ENCODE measurements around the gene DLK1. TPM values are rescaled to one million over a fixed set of nuclear protein-coding genes. Genes with fewer than 3 reads are reported as not detected.

The DLK1 gene
- polyA plus RNA-seq, 2 of the 4 experiments (the other 2 are of a cell fraction) = 0.06 TPM; not detected in 1

DNA sequence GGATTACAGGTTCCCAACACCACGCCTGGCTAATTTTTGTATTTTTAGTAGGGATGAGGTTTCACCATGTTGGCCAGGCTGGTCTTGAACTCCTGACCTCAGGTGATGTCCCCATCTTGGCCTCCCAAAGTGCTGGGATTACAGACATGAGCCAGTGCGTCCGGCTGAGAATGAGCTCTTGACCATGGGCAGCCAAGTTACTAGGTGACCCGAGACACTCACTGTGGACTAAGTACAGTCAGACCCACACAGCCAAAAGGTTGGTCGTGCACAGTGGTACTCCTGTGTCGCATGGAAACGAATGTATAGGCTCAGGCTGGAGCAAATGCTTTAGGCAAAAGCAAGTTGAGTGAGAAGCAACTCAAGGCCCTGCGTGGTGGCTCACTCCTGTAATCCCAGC lies 21.0 kb downstream of the DLK1 start:
- H3K4me2 ChIP-seq = no peak overlapping the region; the same call in 2 of the 3 replicates
- CTCF ChIA-PET = interaction anchor here (0.8 to 2.1 kb wide), 2 partner anchors 24 to 50 kb away, joined by 3 to 5 read pairs; no protein-coding TSS in a partner anchor
- POLR2A ChIA-PET = no interaction called here

DNA sequence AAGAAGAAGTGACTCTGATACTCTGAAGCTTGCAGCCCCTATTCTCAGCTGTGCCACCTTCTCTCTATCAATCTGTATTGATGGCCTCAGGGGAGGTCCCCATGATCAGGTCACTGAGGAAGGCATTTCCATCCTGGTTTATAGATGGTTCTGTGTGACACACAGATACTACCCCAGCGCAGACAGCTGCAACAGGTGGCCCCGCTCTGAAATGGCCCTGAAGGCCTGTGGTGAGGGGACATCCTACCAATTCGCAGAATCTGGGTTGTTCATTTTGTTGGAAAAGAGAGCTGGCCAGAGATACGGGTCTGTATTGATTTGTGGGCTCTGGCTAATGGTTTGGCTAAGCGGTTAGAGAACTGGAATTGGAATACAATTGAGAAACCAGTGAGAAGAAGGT lies 21.7 kb downstream of the DLK1 start:
- FAIRE-seq = no peak
- WGBS (ENCODE audit: missing lambda C conversion rate) = 70% methylated on average over 5 of the region's 5 CpGs
- TF ChIP-seq FOXS1 (CRISPR knock-in tag; IDR thresholded peaks at IDR 0.05) = no peak
- peaks cover 12% of the 10 kb centered on the region; the same call in 2 of the 3 replicates for H3K4me1 ChIP-seq
- no peaks in the 10 kb centered on the region for H3K9me3 ChIP-seq
- no peak for ATAC-seq
- ChIA-PET CTCF (interaction anchor here (0.6 to 0.8 kb wide), 3 partner anchors 17 to 38 kb away, joined by 3 to 4 read pairs (median 3); no protein-coding TSS in a partner anchor), POLR2A (no interaction called here)
- no peak overlapping the region; a peak in 1 of 6 replicates for H3K27ac ChIP-seq
- H3K4me3 ChIP-seq = no peak overlapping the region
- H3K4me2 ChIP-seq = no peak overlapping the region
- no peak for DNase-seq (ENCODE audit: low read depth in 1 of 2, low spot score in 1 of 2)

More for the DNA sequence above, 21.0 kb downstream of the DLK1 start:
- TF ChIP-seq CBX2 (IDR thresholded peaks at IDR 0.05; ENCODE audit: borderline replicate concordance, low read depth) = no peak
- no peak for TF ChIP-seq GATA3 (IDR thresholded peaks at IDR 0.05; ENCODE audit: borderline replicate concordance)
- TF ChIP-seq, protein P1, sequence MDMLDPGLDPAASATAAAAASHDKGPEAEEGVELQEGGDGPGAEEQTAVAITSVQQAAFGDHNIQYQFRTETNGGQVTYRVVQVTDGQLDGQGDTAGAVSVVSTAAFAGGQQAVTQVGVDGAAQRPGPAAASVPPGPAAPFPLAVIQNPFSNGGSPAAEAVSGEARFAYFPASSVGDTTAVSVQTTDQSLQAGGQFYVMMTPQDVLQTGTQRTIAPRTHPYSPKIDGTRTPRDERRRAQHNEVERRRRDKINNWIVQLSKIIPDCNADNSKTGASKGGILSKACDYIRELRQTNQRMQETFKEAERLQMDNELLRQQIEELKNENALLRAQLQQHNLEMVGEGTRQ (IDR thresholded peaks at IDR 0.05) = no peak
- TF ChIP-seq HOXA7 (CRISPR knock-in tag; IDR thresholded peaks at IDR 0.05) = no peak
- TF ChIP-seq POLR2A (IDR thresholded peaks at IDR 0.05; ENCODE audit: low read length) = no peak
- TF ChIP-seq, protein P2, sequence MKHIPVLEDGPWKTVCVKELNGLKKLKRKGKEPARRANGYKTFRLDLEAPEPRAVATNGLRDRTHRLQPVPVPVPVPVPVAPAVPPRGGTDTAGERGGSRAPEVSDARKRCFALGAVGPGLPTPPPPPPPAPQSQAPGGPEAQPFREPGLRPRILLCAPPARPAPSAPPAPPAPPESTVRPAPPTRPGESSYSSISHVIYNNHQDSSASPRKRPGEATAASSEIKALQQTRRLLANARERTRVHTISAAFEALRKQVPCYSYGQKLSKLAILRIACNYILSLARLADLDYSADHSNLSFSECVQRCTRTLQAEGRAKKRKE (CRISPR knock-in tag; IDR thresholded peaks at IDR 0.05; ENCODE audit: low read depth) = no peak
- no peak for TF ChIP-seq CEBPB (IDR thresholded peaks at IDR 0.05)
- TF ChIP-seq, protein P3, sequence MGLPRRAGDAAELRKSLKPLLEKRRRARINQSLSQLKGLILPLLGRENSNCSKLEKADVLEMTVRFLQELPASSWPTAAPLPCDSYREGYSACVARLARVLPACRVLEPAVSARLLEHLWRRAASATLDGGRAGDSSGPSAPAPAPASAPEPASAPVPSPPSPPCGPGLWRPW (IDR thresholded peaks at IDR 0.05) = no peak
- no peak for TF ChIP-seq RARB (CRISPR knock-in tag; IDR thresholded peaks at IDR 0.05)
- TF ChIP-seq ZFP36 (IDR thresholded peaks at IDR 0.05; ENCODE audit: borderline replicate concordance, partially characterized antibody) = no peak
- TF ChIP-seq CHD4 (IDR thresholded peaks at IDR 0.05; ENCODE audit: borderline replicate concordance) = no peak
- TF ChIP-seq POLR2AphosphoS2 (conservative IDR thresholded peaks at IDR 0.05; ENCODE audit: low read length) = no peak
- TF ChIP-seq NPAS2 (CRISPR knock-in tag; IDR thresholded peaks at IDR 0.05; ENCODE audit: borderline replicate concordance) = no peak
- TF ChIP-seq FOSB (CRISPR knock-in tag; IDR thresholded peaks at IDR 0.05) = no peak
- TF ChIP-seq TFCP2L1 (CRISPR knock-in tag; IDR thresholded peaks at IDR 0.05) = no peak
- TF ChIP-seq MYC (IDR thresholded peaks at IDR 0.05; ENCODE audit: borderline replicate concordance, low read length) = no peak
- TF ChIP-seq ZC3H11A (IDR thresholded peaks at IDR 0.05) = no peak
- TF ChIP-seq KDM1A (IDR thresholded peaks at IDR 0.05; ENCODE audit: low read depth) = no peak
- no peak for TF ChIP-seq RCOR1 (IDR thresholded peaks at IDR 0.05; ENCODE audit: low read depth, low read length)
- Histone ChIP-seq H3K27ac (peak overlapping the region; percentile 44; a peak in 3 of 6 replicates), H3K4me3 (no peak overlapping the region), H3K9me3 (no peaks in the 10 kb centered on the region), H3K4me1 (peaks cover 12% of the 10 kb centered on the region; the same call in 2 of the 3 replicates)
- no peak for ATAC-seq
- 81% methylated on average over 8 of the region's 8 CpGs for WGBS (ENCODE audit: missing lambda C conversion rate)
- no peak for FAIRE-seq
- no peak for DNase-seq (ENCODE audit: low read depth in 1 of 2, low spot score in 1 of 2)

DNA sequence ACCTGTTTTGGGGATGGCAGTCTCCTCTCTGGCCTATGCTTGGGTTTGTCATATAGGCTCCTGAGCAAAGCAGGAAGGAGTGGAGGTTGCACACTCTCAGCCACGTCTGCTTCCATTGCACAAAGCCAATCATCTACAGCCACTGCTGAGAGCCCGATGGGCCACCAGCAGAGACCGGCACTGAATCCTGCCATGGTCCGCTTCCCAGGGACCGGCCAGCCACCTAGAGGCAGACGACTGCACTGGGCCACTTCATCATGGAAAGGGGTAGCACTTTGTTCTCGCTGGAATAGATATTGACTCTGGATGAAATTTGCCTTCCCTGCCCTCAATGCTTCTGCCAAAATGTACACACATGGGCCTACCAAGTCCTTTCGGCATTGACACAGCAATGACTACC lies 22.3 kb downstream of the DLK1 start:
- FAIRE-seq (no peak), DNase-seq (ENCODE audit: low read depth in 1 of 2, low spot score in 1 of 2) (no peak), ATAC-seq (peak in 1 of 2 experiments; percentile 18; a peak in 1 of 6 replicates)
- Histone ChIP-seq H3K4me2 (no peak overlapping the region), H3K4me1 (peaks cover 12% of the 10 kb centered on the region; the same call in 2 of the 3 replicates), H3K9me3 (no peaks in the 10 kb centered on the region), H3K4me3 (no peak overlapping the region), H3K27ac (no peak overlapping the region)
- 86% methylated on average over 7 of the region's 8 CpGs for WGBS (ENCODE audit: missing lambda C conversion rate)
- POLR2A ChIA-PET = no interaction called here
- CTCF ChIA-PET = no interaction called here
- no peak for TF ChIP-seq RAD21 (conservative IDR thresholded peaks at IDR 0.05 in 1 of 2, IDR thresholded peaks at IDR 0.05 in 1 of 2)
- TF ChIP-seq HEYL (CRISPR knock-in tag; IDR thresholded peaks at IDR 0.05) = no peak
- TF ChIP-seq, protein P4, sequence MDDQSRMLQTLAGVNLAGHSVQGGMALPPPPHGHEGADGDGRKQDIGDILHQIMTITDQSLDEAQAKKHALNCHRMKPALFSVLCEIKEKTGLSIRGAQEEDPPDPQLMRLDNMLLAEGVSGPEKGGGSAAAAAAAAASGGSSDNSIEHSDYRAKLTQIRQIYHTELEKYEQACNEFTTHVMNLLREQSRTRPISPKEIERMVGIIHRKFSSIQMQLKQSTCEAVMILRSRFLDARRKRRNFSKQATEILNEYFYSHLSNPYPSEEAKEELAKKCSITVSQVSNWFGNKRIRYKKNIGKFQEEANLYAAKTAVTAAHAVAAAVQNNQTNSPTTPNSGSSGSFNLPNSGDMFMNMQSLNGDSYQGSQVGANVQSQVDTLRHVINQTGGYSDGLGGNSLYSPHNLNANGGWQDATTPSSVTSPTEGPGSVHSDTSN (IDR thresholded peaks at IDR 0.05) = no peak
- no peak for TF ChIP-seq PHF8 (IDR thresholded peaks at IDR 0.05; ENCODE audit: borderline replicate concordance, low read depth)
- TF ChIP-seq, protein P5, sequence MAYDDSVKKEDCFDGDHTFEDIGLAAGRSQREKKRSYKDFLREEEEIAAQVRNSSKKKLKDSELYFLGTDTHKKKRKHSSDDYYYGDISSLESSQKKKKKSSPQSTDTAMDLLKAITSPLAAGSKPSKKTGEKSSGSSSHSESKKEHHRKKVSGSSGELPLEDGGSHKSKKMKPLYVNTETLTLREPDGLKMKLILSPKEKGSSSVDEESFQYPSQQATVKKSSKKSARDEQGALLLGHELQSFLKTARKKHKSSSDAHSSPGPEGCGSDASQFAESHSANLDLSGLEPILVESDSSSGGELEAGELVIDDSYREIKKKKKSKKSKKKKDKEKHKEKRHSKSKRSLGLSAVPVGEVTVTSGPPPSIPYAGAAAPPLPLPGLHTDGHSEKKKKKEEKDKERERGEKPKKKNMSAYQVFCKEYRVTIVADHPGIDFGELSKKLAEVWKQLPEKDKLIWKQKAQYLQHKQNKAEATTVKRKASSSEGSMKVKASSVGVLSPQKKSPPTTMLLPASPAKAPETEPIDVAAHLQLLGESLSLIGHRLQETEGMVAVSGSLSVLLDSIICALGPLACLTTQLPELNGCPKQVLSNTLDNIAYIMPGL (CRISPR knock-in tag; IDR thresholded peaks at IDR 0.05; ENCODE audit: borderline replicate concordance) = no peak
- TF ChIP-seq, protein P3 (IDR thresholded peaks at IDR 0.05) = no peak
- TF ChIP-seq, protein P6, sequence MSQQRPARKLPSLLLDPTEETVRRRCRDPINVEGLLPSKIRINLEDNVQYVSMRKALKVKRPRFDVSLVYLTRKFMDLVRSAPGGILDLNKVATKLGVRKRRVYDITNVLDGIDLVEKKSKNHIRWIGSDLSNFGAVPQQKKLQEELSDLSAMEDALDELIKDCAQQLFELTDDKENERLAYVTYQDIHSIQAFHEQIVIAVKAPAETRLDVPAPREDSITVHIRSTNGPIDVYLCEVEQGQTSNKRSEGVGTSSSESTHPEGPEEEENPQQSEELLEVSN (IDR thresholded peaks at IDR 0.05; ENCODE audit: borderline replicate concordance, low read depth) = no peak
- no peak for TF ChIP-seq SREBF2 (IDR thresholded peaks at IDR 0.05)
- TF ChIP-seq, protein P7, sequence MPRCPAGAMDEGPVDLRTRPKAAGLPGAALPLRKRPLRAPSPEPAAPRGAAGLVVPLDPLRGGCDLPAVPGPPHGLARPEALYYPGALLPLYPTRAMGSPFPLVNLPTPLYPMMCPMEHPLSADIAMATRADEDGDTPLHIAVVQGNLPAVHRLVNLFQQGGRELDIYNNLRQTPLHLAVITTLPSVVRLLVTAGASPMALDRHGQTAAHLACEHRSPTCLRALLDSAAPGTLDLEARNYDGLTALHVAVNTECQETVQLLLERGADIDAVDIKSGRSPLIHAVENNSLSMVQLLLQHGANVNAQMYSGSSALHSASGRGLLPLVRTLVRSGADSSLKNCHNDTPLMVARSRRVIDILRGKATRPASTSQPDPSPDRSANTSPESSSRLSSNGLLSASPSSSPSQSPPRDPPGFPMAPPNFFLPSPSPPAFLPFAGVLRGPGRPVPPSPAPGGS (IDR thresholded peaks at IDR 0.05) = no peak

Measured in A549 (cell line).